ENCODE measurements around the gene INTS3. TPM values are rescaled to one million over a fixed set of nuclear protein-coding genes. Genes with fewer than 3 reads are reported as not detected.
A peak's percentile ranks its signal among the peaks of the same experiment; 100 is the strongest.
"Not testable (repeated sequence)": the region's sequence is repeated elsewhere in the genome, so short reads cannot be mapped to it uniquely, and the experiment has no call there.

The INTS3 gene
- total and polyA plus RNA-seq, 12 donors: 25.4 to 46.1 (median 31.1) TPM

DNA sequence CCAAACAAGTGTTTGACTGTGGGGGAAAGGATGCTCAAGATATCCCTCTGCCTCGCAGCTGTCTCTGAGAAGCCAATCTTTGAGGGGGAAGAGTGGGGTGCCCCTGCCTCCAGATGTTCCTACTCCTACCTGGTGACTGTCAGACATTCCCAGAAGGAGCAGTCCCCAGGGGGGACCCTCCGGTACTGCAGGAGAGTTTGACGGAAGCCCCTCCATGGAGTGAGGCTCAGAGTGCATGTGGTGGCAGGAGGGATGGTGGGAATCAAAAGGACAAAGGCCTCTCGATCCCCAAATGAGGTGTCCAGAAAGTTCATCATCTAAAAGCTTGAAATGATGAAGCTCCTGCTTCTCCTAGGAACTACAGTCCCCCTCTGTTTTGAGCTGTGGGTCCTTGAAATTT, 52.7 kb downstream of the INTS3 start:
- intact Hi-C loops (cut with DNase I): no loop called here
- H3K4me1 ChIP-seq: peaks cover 10 to 60% (median 41%) of the 10 kb centered on the region in 9 donors

DNA sequence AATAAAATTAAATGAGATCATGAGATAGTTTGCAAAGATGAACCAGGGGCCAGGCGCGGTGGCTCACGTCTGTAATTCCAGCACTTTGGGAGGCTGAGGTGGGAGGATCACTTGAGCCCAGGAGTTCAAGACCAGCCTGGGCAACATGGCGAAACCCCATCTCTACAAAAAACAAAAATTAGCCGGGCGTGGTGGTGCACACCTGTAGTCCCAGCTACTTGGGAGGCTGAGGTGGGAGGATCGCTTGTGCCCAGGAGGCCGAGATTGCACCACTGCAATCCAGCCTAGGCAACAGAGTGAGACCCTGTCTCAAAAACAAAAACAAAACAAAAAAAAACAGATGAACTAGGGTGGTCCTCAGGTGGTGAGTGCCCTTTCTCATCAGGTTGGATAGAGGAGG, 54.8 kb downstream of the INTS3 start:
- H3K4me3 ChIP-seq: peak overlapping the region in 9 of 10 donors; percentile 8 to 79 (median 67)
- H3K27me3 ChIP-seq; intact Hi-C loops (cut with DNase I); ATAC-seq; DNase-seq; H3K9me3 ChIP-seq: not testable (repeated sequence)
- peak overlapping the region; percentile 89 to 99 (median 98) for H3K27ac ChIP-seq
- H3K36me3 ChIP-seq: peaks cover 0 to 19% (median 0%) of the 10 kb centered on the region in 9 donors
- 92 to 96% methylated on average over 8 of the region's 8 CpGs for WGBS, 2 donors
- H3K4me1 ChIP-seq: peaks cover under 1 to 40% (median 27%) of the 10 kb centered on the region in 9 donors

More for the DNA sequence above, 52.7 kb downstream of the INTS3 start:
- TF ChIP-seq, protein P1, sequence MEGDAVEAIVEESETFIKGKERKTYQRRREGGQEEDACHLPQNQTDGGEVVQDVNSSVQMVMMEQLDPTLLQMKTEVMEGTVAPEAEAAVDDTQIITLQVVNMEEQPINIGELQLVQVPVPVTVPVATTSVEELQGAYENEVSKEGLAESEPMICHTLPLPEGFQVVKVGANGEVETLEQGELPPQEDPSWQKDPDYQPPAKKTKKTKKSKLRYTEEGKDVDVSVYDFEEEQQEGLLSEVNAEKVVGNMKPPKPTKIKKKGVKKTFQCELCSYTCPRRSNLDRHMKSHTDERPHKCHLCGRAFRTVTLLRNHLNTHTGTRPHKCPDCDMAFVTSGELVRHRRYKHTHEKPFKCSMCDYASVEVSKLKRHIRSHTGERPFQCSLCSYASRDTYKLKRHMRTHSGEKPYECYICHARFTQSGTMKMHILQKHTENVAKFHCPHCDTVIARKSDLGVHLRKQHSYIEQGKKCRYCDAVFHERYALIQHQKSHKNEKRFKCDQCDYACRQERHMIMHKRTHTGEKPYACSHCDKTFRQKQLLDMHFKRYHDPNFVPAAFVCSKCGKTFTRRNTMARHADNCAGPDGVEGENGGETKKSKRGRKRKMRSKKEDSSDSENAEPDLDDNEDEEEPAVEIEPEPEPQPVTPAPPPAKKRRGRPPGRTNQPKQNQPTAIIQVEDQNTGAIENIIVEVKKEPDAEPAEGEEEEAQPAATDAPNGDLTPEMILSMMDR (IDR thresholded peaks at IDR 0.05): no peak
- no peak for DNase-seq
- no peaks in the 10 kb centered on the region for H3K9me3 ChIP-seq
- no peak for ATAC-seq
- peaks cover 0 to 19% (median 0%) of the 10 kb centered on the region in 9 donors for H3K36me3 ChIP-seq
- H3K27me3 ChIP-seq: no peaks in the 10 kb centered on the region
- WGBS, 2 donors: 71 to 79% methylated on average over 4 of the region's 4 CpGs
- H3K4me3 ChIP-seq: no peak overlapping the region
- H3K27ac ChIP-seq: peak overlapping the region in 2 of 10 donors; percentile 0 to 48

DNA sequence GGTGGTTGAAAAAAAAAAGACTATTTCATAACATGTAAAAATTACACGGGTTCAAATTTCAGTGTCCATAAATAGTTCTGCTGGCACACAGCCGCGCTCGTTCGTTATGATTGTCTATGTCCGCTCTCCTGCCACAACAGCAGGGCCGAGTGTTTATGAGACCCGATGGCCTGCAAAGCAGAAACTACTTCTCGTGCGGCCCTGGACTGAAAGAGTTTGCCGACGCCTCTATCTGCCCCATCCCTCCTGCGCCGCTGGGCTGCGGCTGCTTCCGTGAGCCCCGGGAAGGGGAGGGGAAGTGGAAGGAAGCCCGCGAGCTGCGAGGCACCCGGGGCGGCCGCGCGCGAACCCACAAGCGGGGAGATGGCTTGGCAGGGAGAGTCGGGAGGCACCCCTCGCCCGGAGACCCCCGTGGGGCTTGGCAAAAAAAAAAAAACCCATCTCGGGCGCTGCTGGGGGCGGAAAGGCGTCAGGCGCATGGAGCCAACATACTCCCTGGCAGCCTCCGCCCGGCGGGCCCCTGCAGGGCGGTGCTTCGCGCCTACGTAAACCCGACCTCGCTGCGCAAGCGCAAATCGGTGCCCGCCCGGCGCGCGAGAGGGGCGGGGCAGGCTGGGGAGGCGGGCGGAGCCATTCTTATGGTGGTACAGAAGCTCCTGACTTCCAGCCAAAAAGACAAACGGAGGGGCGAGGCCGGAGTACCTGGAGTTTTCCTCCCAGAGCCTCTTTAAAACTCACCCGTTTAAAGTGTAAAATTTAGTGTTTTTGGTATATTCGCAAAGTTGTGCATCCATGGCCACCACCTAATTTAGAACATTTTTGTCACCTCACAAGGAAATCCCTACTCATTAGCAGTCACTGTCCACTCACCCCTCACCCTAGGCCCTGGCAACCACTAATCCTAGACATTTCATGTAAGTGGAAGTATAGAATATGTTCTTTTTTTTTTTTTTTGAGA, 55.7 kb downstream of the INTS3 start:
- 0% methylated on average over 60 to 61 of the region's 61 CpGs for WGBS, 2 donors
- intact Hi-C loops (cut with DNase I): no loop called here
- ATAC-seq (peak; percentile 97 to 99 (median 98)), DNase-seq (peak; percentile 90 to 93)
- H3K27me3 ChIP-seq: no peaks in the 10 kb centered on the region
- H3K4me3 ChIP-seq: peak overlapping the region; percentile 8 to 79 (median 67)
- peak overlapping the region; percentile 89 to 99 (median 98) for H3K27ac ChIP-seq
- TF ChIP-seq, protein P1 (IDR thresholded peaks at IDR 0.05): peak in 1 of 9 donors; percentile 23
- H3K4me1 ChIP-seq: peaks cover 0 to 33% (median 21%) of the 10 kb centered on the region in 9 donors
- H3K9me3 ChIP-seq: no peaks in the 10 kb centered on the region
- peaks cover 0 to 15% (median 0%) of the 10 kb centered on the region in 9 donors for H3K36me3 ChIP-seq

DNA sequence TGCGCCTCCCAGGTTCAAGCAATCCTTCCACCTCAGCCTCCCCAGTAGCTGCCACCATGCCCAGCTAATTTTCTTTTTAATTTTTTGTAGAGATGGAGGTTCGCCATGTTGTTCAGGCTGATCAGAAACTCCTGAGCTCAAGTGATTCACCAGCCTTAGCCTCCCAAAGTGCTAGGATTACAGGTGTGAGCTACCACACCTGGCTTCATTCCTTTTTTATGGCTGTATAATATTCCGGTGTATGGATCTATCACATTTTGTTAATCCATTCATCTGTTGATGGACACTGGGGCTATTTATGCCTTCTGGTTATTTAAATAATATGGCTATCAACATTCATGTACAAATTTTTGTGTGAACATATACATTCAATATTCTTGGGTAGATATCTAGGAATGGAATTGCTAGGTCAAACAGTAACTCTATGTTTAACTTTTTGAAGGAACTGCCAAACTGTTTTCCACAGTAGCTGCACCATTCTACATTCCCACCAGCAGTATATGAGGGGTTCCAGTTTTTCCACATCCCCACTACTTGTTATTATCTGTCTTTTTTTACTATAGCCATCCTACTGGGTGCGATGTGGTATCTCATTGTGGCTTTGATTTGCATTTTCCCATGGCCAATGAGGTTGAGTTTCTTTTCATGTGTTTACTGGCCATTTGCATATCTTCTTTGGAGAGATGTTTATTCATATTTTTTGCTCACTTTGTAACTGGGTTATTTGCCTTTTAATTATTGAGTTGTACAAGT, 58.4 kb downstream of the INTS3 start:
- Histone ChIP-seq H3K4me3 (no peak overlapping the region), H3K4me1 (peaks cover 0 to 41% (median 31%) of the 10 kb centered on the region in 9 donors), H3K9me3 (no peaks in the 10 kb centered on the region), H3K36me3 (no peaks in the 10 kb centered on the region), H3K27ac (no peak overlapping the region), H3K27me3 (no peaks in the 10 kb centered on the region)
- DNase-seq (no peak), ATAC-seq (no peak)
- 96 to 97% methylated on average over 4 of the region's 4 CpGs for WGBS, 2 donors
- TF ChIP-seq, protein P1 (IDR thresholded peaks at IDR 0.05): no peak
- intact Hi-C loops (cut with DNase I): no loop called here

Measured in heart right ventricle (tissue), 16 donors.